K562 (cell line): ENCODE measurements around the gene TBX6. TPM values are rescaled to one million over a fixed set of nuclear protein-coding genes. Genes with fewer than 3 reads are reported as not detected.

Source experiments
- JUN ChIP-seq, 2 experiments: sonication (generic) in 1 of 2; formaldehyde crosslinking in 1 of 2; IDR thresholded peaks; 2 replicates each; pipeline versions ENCODE4 v1.6.1 to v1.8.0; 2012 to 2022; ENCODE audit warnings: borderline replicate concordance in 2 of 2, mild to moderate bottlenecking in 2 of 2, improper control_type of control experiment in 1 of 2, low read depth in 1 of 2, low read length in 1 of 2, missing genetic modification reagents in 1 of 2
- POLR2A ChIP-seq: fragments of 450-650 bp; conservative IDR thresholded peaks from 2 replicates; pipeline ENCODE4 v1.6.1; 2016
- REST ChIP-seq, 2 experiments: fragments of 450-650 bp; formaldehyde crosslinking in 1 of 2; IDR thresholded peaks; 2 replicates each; pipeline versions ENCODE4 v1.4.0 to v1.6.1; 2014 to 2020; ENCODE audit warnings: mild to moderate bottlenecking in 2 of 2, borderline replicate concordance in 1 of 2, low read depth in 1 of 2
- TRIM24 ChIP-seq, 2 experiments: fragments of 450-650 bp; IDR thresholded peaks; 2 replicates each; pipeline ENCODE4 v1.6.1; 2016
- UBTF ChIP-seq, 2 experiments: IDR thresholded peaks; 2 replicates each; pipeline ENCODE4 v1.6.1; 2012; ENCODE audit warnings: improper control_type of control experiment in 2 of 2, low read depth in 2 of 2, low read length in 2 of 2, borderline replicate concordance in 1 of 2
- ZBTB43 ChIP-seq: sonication (generic); formaldehyde crosslinking; IDR thresholded peaks from 2 replicates; pipeline ENCODE4 v1.8.0; 2023; ENCODE audit warnings: mild to moderate bottlenecking, missing genetic modification reagents
- ZMIZ1 ChIP-seq, 2 experiments: fragments of 150-350 bp in 1 of 2; IDR thresholded peaks; 2 replicates each; pipeline ENCODE4 v1.6.1; 2012 to 2016; ENCODE audit warnings: low read depth in 2 of 2, low read length in 2 of 2, mild to moderate bottlenecking in 1 of 2, moderate library complexity in 1 of 2
- ZNF830 ChIP-seq: fragments of 250-450 bp; sonication (Bioruptor Pico); IDR thresholded peaks from 2 replicates; pipeline ENCODE4 v1.5.0; 2021; ENCODE audit warnings: mild to moderate bottlenecking
- polyA plus RNA-seq, 8 experiments: library from polyadenylated mRNA; depleted of rRNA in 4 of 8; stranded (reverse) in 5 of 8; unstranded in 3 of 8; fragments of >200 nt; fragmentation: Nextera tagmentation in 2 of 8; fragmentation: Illumina TruSeq in 1 of 8; extraction: Ambion mirVana in 2 of 8; extraction: Trizol in 1 of 8; gene quantifications; 2 replicates each; pipeline versions ENCODE4 v1.2.1 to v1.2.3, GENCODE V29; 2011 to 2014; ENCODE audit warnings: inconsistent platforms in 1 of 8, missing spikeins in 1 of 8
- total RNA-seq, 7 experiments: library from RNA; depleted of rRNA in 6 of 7; stranded (reverse); fragments of >200 nt in 6 of 7; fragmentation: Illumina TruSeq in 2 of 7; extraction: Trizol in 2 of 7; gene quantifications; 2 replicates each; pipeline versions ENCODE4 v1.2.1 to v1.2.3, GENCODE V29; 2011 to 2021; ENCODE audit warnings: low replicate concordance in 1 of 7

The TBX6 gene
- total and polyA plus RNA-seq, 9 of the 15 experiments (the other 6 are each of a cell fraction or from before 2014, with no cell fraction given) = 0.07 to 0.58 (median 0.11) TPM; not detected in 2

GRCh38 chr16:30091474-30092372, at the start of gene TBX6 (continued):
- TF ChIP-seq REST (IDR thresholded peaks at IDR 0.05; ENCODE audit: borderline replicate concordance) (peak; percentile 55), REST (CRISPR knock-in tag; IDR thresholded peaks at IDR 0.05; ENCODE audit: low read depth) (peak; percentile 22; the same call in 1 of the 2 replicates), JUN (IDR thresholded peaks at IDR 0.05; ENCODE audit: borderline replicate concordance, low read depth, low read length) (peak; percentile 48; the same call in 1 of the 2 replicates), JUN (CRISPR knock-in tag; IDR thresholded peaks at IDR 0.05; ENCODE audit: borderline replicate concordance) (no peak), ZMIZ1 (IDR thresholded peaks at IDR 0.05; ENCODE audit: low read depth in 2 of 2, low read length in 2 of 2) (peak; percentile 20 to 54; a peak in 1 of 4 replicates), ZNF830 (CRISPR knock-in tag) (peak; percentile 57; the same call in 1 of the 2 replicates), POLR2A (peak; percentile 80), UBTF (IDR thresholded peaks at IDR 0.05; ENCODE audit: borderline replicate concordance in 1 of 2, low read depth in 2 of 2, low read length in 2 of 2) (peak; percentile 31 to 67; a peak in 1 of 4 replicates), TRIM24 (IDR thresholded peaks at IDR 0.05) (peak in 1 of 2 experiments; percentile 59; a peak in 1 of 4 replicates), ZBTB43 (no peak)
